B cell (primary cell): Measurements from ENCODE around the gene GGNBP2. TPM values are rescaled to one million over a fixed set of nuclear protein-coding genes. Genes with fewer than 3 reads are reported as not detected.

Experiments used
- ATAC-seq: fragments of 200-7000 bp; cut with Tn5 transposase; one replicate; pipeline ENCODE4 v1.10.0; 2021; ENCODE audit warnings: low read depth, mild to moderate bottlenecking, moderate number of reproducible peaks, moderate library complexity
- CTCF ChIA-PET: fragments of 350-600 bp; sonication (Branson Sonifier 250); formaldehyde crosslinking; loops from one replicate; lab custom pipeline; 2021; ENCODE audit warnings: antibody characterized with exemption, inconsistent platforms; lab: Charles Lee
- POLR2A ChIA-PET: fragments of 350-600 bp; sonication (Branson Sonifier 250); formaldehyde crosslinking; loops from one replicate; lab custom pipeline; 2021; ENCODE audit warnings: antibody characterized with exemption; lab: Charles Lee
- DNase-seq: peaks from one replicate; pipeline ENCODE4 v3.0.0; 2013
- H2AFZ ChIP-seq: 2 replicates; pipeline ENCODE4 v1.6.1; 2012; ENCODE audit warnings: mild to moderate bottlenecking, low read depth, low read length; ENCODE audit not compliant: insufficient read depth, poor library complexity, severe bottlenecking
- H3K27ac ChIP-seq, 2 donors: 1 replicate in 1 of 2; 2 replicates in 1 of 2; pipeline ENCODE4 v1.5.1; 2012 to 2013; ENCODE audit warnings: low read length in 2 of 2, mild to moderate bottlenecking in 2 of 2, moderate library complexity in 1 of 2
- H3K27me3 ChIP-seq, 4 experiments: fragments of 200-600 bp in 1 of 4; sonication (generic) in 1 of 4; replicated peaks in 1 of 4; 1 replicate in 2 of 4; 2 replicates in 2 of 4; pipeline versions ENCODE4 v1.6.1 to v1.7.0; 2013 to 2016; ENCODE audit warnings: low read length in 3 of 4, mild to moderate bottlenecking in 2 of 4, mixed read lengths in 1 of 4, moderate library complexity in 1 of 4; ENCODE audit not compliant: insufficient read depth in 4 of 4, control insufficient read depth in 3 of 4; ENCODE audit errors: control extremely low read depth in 1 of 4
- H3K36me3 ChIP-seq, 2 experiments: replicated peaks in 1 of 2; 1 replicate in 1 of 2; 2 replicates in 1 of 2; pipeline versions ENCODE4 v1.6.1 to v1.7.1; 2013; ENCODE audit warnings: low read length in 1 of 2; ENCODE audit not compliant: insufficient read depth in 2 of 2, control insufficient read depth in 1 of 2; ENCODE audit errors: control extremely low read depth in 1 of 2, extremely low read depth in 1 of 2
- H3K4me1 ChIP-seq, 2 donors: fragments of 200-600 bp in 1 of 2; sonication (generic) in 1 of 2; 1 replicate in 1 of 2; 2 replicates in 1 of 2; pipeline versions ENCODE4 v1.5.1 to v1.6.1; 2013 to 2017; ENCODE audit warnings: low read length in 2 of 2; ENCODE audit not compliant: control insufficient read depth in 2 of 2, insufficient read depth in 2 of 2
- H3K4me2 ChIP-seq: replicated peaks from 2 replicates; pipeline ENCODE3; 2012; ENCODE audit warnings: mild to moderate bottlenecking, low read depth, low read length; ENCODE audit not compliant: poor library complexity, severe bottlenecking
- H3K4me3 ChIP-seq, 5 experiments: fragments of 200-600 bp in 1 of 5; sonication (generic) in 1 of 5; 1 replicate in 3 of 5; 2 replicates in 2 of 5; pipeline versions ENCODE4 v1.5.1 to v1.7.0; 2011 to 2016; ENCODE audit warnings: low read length in 4 of 5, mild to moderate bottlenecking in 4 of 5, low read depth in 2 of 5, control low read depth in 1 of 5, moderate library complexity in 1 of 5; ENCODE audit not compliant: insufficient read depth in 1 of 5; ENCODE audit errors: control extremely low read depth in 1 of 5, extremely low read depth in 1 of 5
- H3K79me2 ChIP-seq: fragments of 200-600 bp; sonication (generic); one replicate; pipeline ENCODE4 v1.6.0; 2016; ENCODE audit warnings: low read length; ENCODE audit not compliant: control insufficient read depth, insufficient read depth
- H3K9ac ChIP-seq: fragments of 200-600 bp; sonication (generic); 2 replicates; pipeline ENCODE4 v1.6.1; 2017; ENCODE audit warnings: mild to moderate bottlenecking, low read length, moderate library complexity
- H3K9me3 ChIP-seq, 3 donors: one replicate each; pipeline versions ENCODE4 v1.6.1 to v1.7.1; 2013; ENCODE audit warnings: low read length in 2 of 3; ENCODE audit not compliant: control insufficient read depth in 2 of 3, insufficient read depth in 1 of 3; ENCODE audit errors: control extremely low read depth in 1 of 3
- H4K20me1 ChIP-seq: 2 replicates; pipeline ENCODE4 v1.6.0; 2012; ENCODE audit warnings: mild to moderate bottlenecking, low read length; ENCODE audit not compliant: insufficient read depth, control insufficient read depth, poor library complexity, severe bottlenecking
- H3K27ac Mint-ChIP-seq: one replicate; pipeline ENCODE4 v1.8.0; 2021; ENCODE audit warnings: mixed read lengths
- H3K27me3 Mint-ChIP-seq: one replicate; pipeline ENCODE4 v1.8.0; 2021; ENCODE audit warnings: mixed read lengths
- H3K4me1 Mint-ChIP-seq: one replicate; pipeline ENCODE4 v1.8.0; 2021; ENCODE audit warnings: mixed read lengths
- H3K4me3 Mint-ChIP-seq: one replicate; pipeline ENCODE4 v1.8.0; 2021; ENCODE audit warnings: mixed read lengths
- H3K9me3 Mint-ChIP-seq: one replicate; pipeline ENCODE4 v1.8.0; 2022; ENCODE audit warnings: mixed read lengths; ENCODE audit not compliant: insufficient read depth
- EZH2 ChIP-seq: IDR thresholded peaks from 2 replicates; pipeline ENCODE4 v1.6.1; 2012; ENCODE audit warnings: borderline replicate concordance, low read depth, mild to moderate bottlenecking, moderate library complexity, low read length; ENCODE audit not compliant: insufficient read depth, poor library complexity, severe bottlenecking
- WGBS: methylation state at CpG from one replicate; pipeline ENCODE4 v1.1.5; 2013; ENCODE audit warnings: missing lambda C conversion rate; ENCODE audit not compliant: insufficient coverage; 5-methylcytosine and 5-hydroxymethylcytosine counted together
- intact Hi-C: fragments of 100-400 bp; cut with micrococcal nuclease; formaldehyde crosslinking; loops from one replicate; pipeline ENCODE4 v1.10.0; 2022
- polyA plus RNA-seq: library from polyadenylated mRNA; depleted of rRNA; stranded (reverse); fragments of >200 nt; gene quantifications from 2 replicates; pipeline ENCODE4 v1.2.3, GENCODE V29; 2012
- total RNA-seq, 2 donors: library from RNA; stranded (reverse); fragments of 120-200 nt in 1 of 2; gene quantifications; 1 replicate in 1 of 2; 2 replicates in 1 of 2; pipeline versions ENCODE4 v1.2.3 to v1.2.4, GENCODE V29; 2013 to 2022
- TF ChIP-seq, protein P1 (sequence below): fragments of 200-600 bp; IDR thresholded peaks from one replicate; pipeline ENCODE4 v1.8.0; 2022; ENCODE audit warnings: antibody characterized with exemption, mild to moderate bottlenecking

GGNBP2 gene
- total and polyA plus RNA-seq, 2 donors (not counting 1 experiment from before 2014, with no cell fraction given) = 107 to 137 TPM

DNA sequence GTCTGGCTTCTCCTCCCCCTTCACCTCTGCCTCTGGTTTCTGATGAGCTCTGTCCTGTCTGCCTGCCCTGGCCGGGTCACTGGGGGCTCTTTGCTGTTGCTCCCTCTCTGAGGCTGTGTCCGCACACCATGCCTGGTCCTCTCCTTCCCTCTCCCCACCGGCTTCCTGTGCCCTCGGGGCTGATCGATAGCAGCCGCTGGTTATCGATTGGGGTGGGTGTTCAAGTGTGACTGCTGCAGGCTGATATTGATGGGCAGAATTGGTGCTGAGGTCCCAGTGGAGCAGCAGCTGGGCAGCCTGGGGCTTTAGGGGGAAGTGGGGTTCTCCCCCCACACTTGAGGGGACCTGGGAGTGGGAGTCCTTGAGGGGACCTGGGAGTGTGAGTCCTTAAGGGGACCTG is 73.1 kb downstream of the GGNBP2 start:
- H3K27me3 ChIP-seq = peaks cover 0 to 3% (median 0%) of the 10 kb centered on the region in 4 experiments
- no peaks in the 10 kb centered on the region for H3K9me3 ChIP-seq
- CTCF ChIA-PET = no interaction called here
- DNase-seq = no peak
- Mint-ChIP-seq H3K4me1 (no peaks in the 10 kb centered on the region), H3K4me3 (no peak overlapping the region), H3K27me3 (no peaks in the 10 kb centered on the region), H3K9me3 (no peaks in the 10 kb centered on the region), H3K27ac (no peak overlapping the region)
- no peak for ATAC-seq
- POLR2A ChIA-PET = no interaction called here
- H3K4me2 ChIP-seq = no peak overlapping the region
- H2AFZ ChIP-seq = no peak overlapping the region
- no peaks in the 10 kb centered on the region for H3K79me2 ChIP-seq
- 88% methylated on average over 1 of the region's 7 CpGs for WGBS
- H3K36me3 ChIP-seq = no peaks in the 10 kb centered on the region
- H3K4me1 ChIP-seq = no peaks in the 10 kb centered on the region
- no peak overlapping the region for H3K9ac ChIP-seq
- no peak overlapping the region for H3K4me3 ChIP-seq
- H3K27ac ChIP-seq = no peak overlapping the region
- no peaks in the 10 kb centered on the region for H4K20me1 ChIP-seq
- TF ChIP-seq EZH2 = no peak
- TF ChIP-seq, protein P1, sequence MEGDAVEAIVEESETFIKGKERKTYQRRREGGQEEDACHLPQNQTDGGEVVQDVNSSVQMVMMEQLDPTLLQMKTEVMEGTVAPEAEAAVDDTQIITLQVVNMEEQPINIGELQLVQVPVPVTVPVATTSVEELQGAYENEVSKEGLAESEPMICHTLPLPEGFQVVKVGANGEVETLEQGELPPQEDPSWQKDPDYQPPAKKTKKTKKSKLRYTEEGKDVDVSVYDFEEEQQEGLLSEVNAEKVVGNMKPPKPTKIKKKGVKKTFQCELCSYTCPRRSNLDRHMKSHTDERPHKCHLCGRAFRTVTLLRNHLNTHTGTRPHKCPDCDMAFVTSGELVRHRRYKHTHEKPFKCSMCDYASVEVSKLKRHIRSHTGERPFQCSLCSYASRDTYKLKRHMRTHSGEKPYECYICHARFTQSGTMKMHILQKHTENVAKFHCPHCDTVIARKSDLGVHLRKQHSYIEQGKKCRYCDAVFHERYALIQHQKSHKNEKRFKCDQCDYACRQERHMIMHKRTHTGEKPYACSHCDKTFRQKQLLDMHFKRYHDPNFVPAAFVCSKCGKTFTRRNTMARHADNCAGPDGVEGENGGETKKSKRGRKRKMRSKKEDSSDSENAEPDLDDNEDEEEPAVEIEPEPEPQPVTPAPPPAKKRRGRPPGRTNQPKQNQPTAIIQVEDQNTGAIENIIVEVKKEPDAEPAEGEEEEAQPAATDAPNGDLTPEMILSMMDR = no peak
- intact Hi-C loops = no loop called here

DNA sequence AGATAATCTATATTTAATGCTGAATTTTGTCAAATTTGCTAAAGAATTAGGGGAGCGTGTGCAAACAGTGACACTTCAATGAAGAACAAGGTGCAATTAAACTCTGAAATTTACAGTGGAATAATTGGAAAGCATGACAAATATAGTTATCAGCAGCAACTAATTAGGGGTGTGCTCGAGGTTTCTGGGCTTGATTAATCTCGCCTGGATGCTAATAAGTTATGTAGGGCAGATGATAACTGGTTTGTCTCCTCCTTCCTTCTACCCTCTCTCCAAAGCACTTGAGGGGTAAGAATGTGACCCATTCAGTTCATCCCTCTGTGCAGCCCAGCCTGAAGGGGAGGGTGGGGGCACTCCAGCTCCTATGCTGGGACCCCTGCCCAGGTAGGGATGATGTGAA is 78.6 kb downstream of the GGNBP2 start:
- ATAC-seq (no peak), DNase-seq (no peak)
- H3K9me3 Mint-ChIP-seq = no peaks in the 10 kb centered on the region
- Histone ChIP-seq H3K79me2 (no peaks in the 10 kb centered on the region), H3K27me3 (peaks cover 0 to 2% (median 0%) of the 10 kb centered on the region in 4 experiments), H3K4me2 (no peak overlapping the region), H4K20me1 (no peaks in the 10 kb centered on the region), H3K36me3 (no peaks in the 10 kb centered on the region), H3K4me1 (no peaks in the 10 kb centered on the region), H3K27ac (no peak overlapping the region), H3K4me3 (no peak overlapping the region), H2AFZ (no peak overlapping the region), H3K9ac (no peak overlapping the region), H3K9me3 (no peaks in the 10 kb centered on the region)
- 100% methylated on average over 1 of the region's 3 CpGs for WGBS
- no peak overlapping the region for H3K27ac Mint-ChIP-seq
- intact Hi-C loops = no loop called here
- no peak overlapping the region for H3K4me3 Mint-ChIP-seq
- TF ChIP-seq, protein P1 = no peak
- no peaks in the 10 kb centered on the region for H3K27me3 Mint-ChIP-seq
- CTCF ChIA-PET = no interaction called here
- H3K4me1 Mint-ChIP-seq = no peaks in the 10 kb centered on the region
- POLR2A ChIA-PET = no interaction called here
